H1 (cell line): ENCODE measurements around the gene PPP3CB. TPM values are rescaled to one million over a fixed set of nuclear protein-coding genes. Genes with fewer than 3 reads are reported as not detected.

ENCODE experiments used
- CTCF ChIA-PET: fragments of 300-600 bp; sonication (Branson Sonifier 250); formaldehyde crosslinking; loops from one replicate; lab custom pipeline; 2021; ENCODE audit not compliant: partially characterized antibody; lab: Charles Lee
- POLR2A ChIA-PET: fragments of 300-600 bp; sonication (Branson Sonifier 250); formaldehyde crosslinking; loops from one replicate; lab custom pipeline; 2021; ENCODE audit warnings: inconsistent platforms; ENCODE audit not compliant: partially characterized antibody; lab: Charles Lee
- DNase-seq, 2 experiments: peaks; one replicate each; pipeline versions ENCODE4 v3.0.0 to v3.0.0-alpha.2; 2010 to 2022; ENCODE audit warnings: low spot score in 2 of 2, low read depth in 1 of 2, mixed read lengths in 1 of 2
- FAIRE-seq: peaks from 2 replicates; lab custom pipeline; 2011; peaks lifted over from hg19 to GRCh38; lab: Jason Lieb, UNC
- H2AFZ ChIP-seq: 2 replicates; pipeline ENCODE4 v1.8.1; 2012; ENCODE audit warnings: low read length, inconsistent platforms
- H2AK5ac ChIP-seq: 2 replicates; pipeline ENCODE4 v1.6.1; 2013; ENCODE audit warnings: low read depth, low read length
- H2BK120ac ChIP-seq: replicated peaks from 2 replicates; pipeline ENCODE3; 2013; ENCODE audit warnings: low read depth, low read length, inconsistent platforms
- H2BK12ac ChIP-seq: 2 replicates; pipeline ENCODE4 v1.6.1; 2013; ENCODE audit warnings: low read depth, low read length
- H2BK15ac ChIP-seq: 2 replicates; pipeline ENCODE4 v1.6.1; 2013; ENCODE audit warnings: low read length
- H2BK20ac ChIP-seq: 2 replicates; pipeline ENCODE4 v1.6.1; 2013; ENCODE audit warnings: low read length
- H2BK5ac ChIP-seq: 2 replicates; pipeline ENCODE4 v1.6.1; 2013; ENCODE audit warnings: low read depth, low read length
- H3K14ac ChIP-seq: 2 replicates; pipeline ENCODE4 v1.6.1; 2013; ENCODE audit warnings: inconsistent platforms; ENCODE audit not compliant: insufficient read length
- H3K18ac ChIP-seq: 2 replicates; pipeline ENCODE4 v1.6.1; 2013; ENCODE audit warnings: low read length; ENCODE audit errors: extremely low read depth
- H3K23ac ChIP-seq: 2 replicates; pipeline ENCODE4 v1.6.1; 2013; ENCODE audit warnings: inconsistent platforms; ENCODE audit not compliant: insufficient read length
- H3K23me2 ChIP-seq: 2 replicates; pipeline ENCODE4 v1.6.1; 2013; ENCODE audit warnings: low read depth, low read length
- H3K27ac ChIP-seq: 2 replicates; pipeline ENCODE4 v1.6.1; 2011; ENCODE audit warnings: low read depth, low read length, inconsistent platforms
- H3K27me3 ChIP-seq, 4 experiments: replicated peaks in 1 of 4; 1 replicate in 1 of 4; 2 replicates in 3 of 4; pipeline versions ENCODE4 v1.6.1 to v1.8.1; 2011 to 2013; ENCODE audit warnings: low read length in 3 of 4, mild to moderate bottlenecking in 3 of 4, inconsistent platforms in 2 of 4, mixed read lengths in 2 of 4, moderate library complexity in 1 of 4; ENCODE audit not compliant: control insufficient read depth in 3 of 4, insufficient read depth in 3 of 4; ENCODE audit errors: extremely low read depth in 1 of 4
- H3K36me3 ChIP-seq, 4 experiments: 2 replicates each; pipeline versions ENCODE4 v1.6.1 to v1.8.1; 2011 to 2013; ENCODE audit warnings: mild to moderate bottlenecking in 4 of 4, low read length in 3 of 4, moderate library complexity in 2 of 4, control low read depth in 1 of 4, inconsistent platforms in 1 of 4; ENCODE audit not compliant: insufficient read depth in 4 of 4, control insufficient read depth in 2 of 4
- H3K4ac ChIP-seq: replicated peaks from 2 replicates; pipeline ENCODE3; 2013; ENCODE audit warnings: low read length, low read depth, mixed read lengths, inconsistent platforms; ENCODE audit not compliant: insufficient read length
- H3K4me1 ChIP-seq, 4 experiments: replicated peaks in 1 of 4; 1 replicate in 1 of 4; 2 replicates in 3 of 4; pipeline versions ENCODE4 v1.6.1 to v1.8.1; 2011 to 2013; ENCODE audit warnings: low read length in 3 of 4, inconsistent platforms in 2 of 4, mixed read lengths in 1 of 4; ENCODE audit not compliant: insufficient read depth in 4 of 4, control insufficient read depth in 3 of 4
- H3K4me2 ChIP-seq, 2 experiments: 2 replicates each; pipeline versions ENCODE4 v1.6.1 to v1.8.1; 2011 to 2013; ENCODE audit warnings: low read depth in 2 of 2, low read length in 2 of 2, control low read depth in 1 of 2, inconsistent platforms in 1 of 2, mild to moderate bottlenecking in 1 of 2; ENCODE audit not compliant: insufficient read depth in 1 of 2
- H3K4me3 ChIP-seq, 4 experiments: fragments of 200-600, 300-600 bp in 1 of 4; sonication (generic), shearing (Covaris generic), sonication (Bioruptor Twin) in 1 of 4; 2 replicates each; pipeline versions ENCODE4 v1.5.1 to v1.8.1; 2011 to 2016; ENCODE audit warnings: low read length in 4 of 4, low read depth in 3 of 4, control low read depth in 2 of 4, inconsistent platforms in 2 of 4, mild to moderate bottlenecking in 2 of 4, mixed read lengths in 1 of 4, moderate library complexity in 1 of 4; ENCODE audit not compliant: insufficient read depth in 2 of 4; ENCODE audit errors: extremely low read depth in 1 of 4
- H3K56ac ChIP-seq: replicated peaks from 2 replicates; pipeline ENCODE3; 2013; ENCODE audit warnings: low read depth, mild to moderate bottlenecking, mixed read lengths, low read length, inconsistent platforms; ENCODE audit not compliant: insufficient read length
- H3K79me1 ChIP-seq: 2 replicates; pipeline ENCODE4 v1.6.1; 2013; ENCODE audit warnings: low read depth, low read length, control low read depth
- H3K79me2 ChIP-seq, 2 experiments: 2 replicates each; pipeline versions ENCODE4 v1.6.1 to v1.8.1; 2012 to 2013; ENCODE audit warnings: low read length in 2 of 2, mild to moderate bottlenecking in 2 of 2, inconsistent platforms in 1 of 2; ENCODE audit not compliant: insufficient read depth in 2 of 2, control insufficient read depth in 1 of 2
- H3K9ac ChIP-seq, 4 experiments: replicated peaks in 1 of 4; 1 replicate in 1 of 4; 2 replicates in 3 of 4; pipeline versions ENCODE4 v1.6.1 to v1.8.1; 2011 to 2013; ENCODE audit warnings: low read depth in 3 of 4, low read length in 3 of 4, control low read depth in 2 of 4, mild to moderate bottlenecking in 2 of 4, moderate library complexity in 2 of 4, inconsistent platforms in 1 of 4; ENCODE audit errors: extremely low read depth in 1 of 4
- H3K9me3 ChIP-seq, 2 experiments: 2 replicates each; pipeline versions ENCODE4 v1.6.1 to v1.8.1; 2012 to 2013; ENCODE audit warnings: mild to moderate bottlenecking in 2 of 2, moderate library complexity in 2 of 2, control low read depth in 1 of 2, inconsistent platforms in 1 of 2, low read depth in 1 of 2, low read length in 1 of 2, mixed read lengths in 1 of 2; ENCODE audit not compliant: insufficient read depth in 2 of 2
- H4K20me1 ChIP-seq, 2 experiments: replicated peaks in 1 of 2; 2 replicates each; pipeline versions ENCODE3 to v1.8.1; 2011 to 2013; ENCODE audit warnings: inconsistent platforms in 2 of 2, low read length in 2 of 2, mild to moderate bottlenecking in 1 of 2; ENCODE audit not compliant: insufficient read depth in 2 of 2, control insufficient read depth in 1 of 2
- H4K5ac ChIP-seq: 2 replicates; pipeline ENCODE4 v1.6.1; 2013; ENCODE audit warnings: low read length, low read depth, mixed read lengths, inconsistent platforms; ENCODE audit not compliant: insufficient read length
- H4K8ac ChIP-seq: 2 replicates; pipeline ENCODE4 v1.8.0; 2013; ENCODE audit warnings: mild to moderate bottlenecking, moderate library complexity, low read length, inconsistent platforms; ENCODE audit not compliant: insufficient read depth; ENCODE audit errors: extremely low read depth
- H4K91ac ChIP-seq: replicated peaks from 2 replicates; pipeline ENCODE3; 2013; ENCODE audit warnings: low read length, mixed read lengths, inconsistent platforms; ENCODE audit not compliant: insufficient read length
- RAD21 ChIP-seq, 2 experiments: IDR thresholded peaks in 1 of 2; conservative IDR thresholded peaks in 1 of 2; 2 replicates each; pipeline ENCODE4 v1.6.1; 2011; ENCODE audit warnings: low read depth in 2 of 2, low read length in 2 of 2, improper control_type of control experiment in 1 of 2, inconsistent platforms in 1 of 2, mild to moderate bottlenecking in 1 of 2, moderate library complexity in 1 of 2
- SRF ChIP-seq: IDR thresholded peaks from 2 replicates; pipeline ENCODE4 v1.6.1; 2011; ENCODE audit warnings: mild to moderate bottlenecking, low read depth, low read length, moderate library complexity
- WGBS, 2 experiments: shearing (Covaris generic) in 1 of 2; methylation state at CpG; one replicate each; pipeline versions ENCODE4 v1.1.6 to v1.1.7; 2013 to 2015; ENCODE audit warnings: low lambda C conversion rate in 2 of 2, mixed read lengths in 2 of 2, inconsistent platforms in 1 of 2, low coverage in 1 of 2, missing lambda C conversion rate in 1 of 2; ENCODE audit not compliant: insufficient replicate concordance in 2 of 2, insufficient coverage in 1 of 2, insufficient read length in 1 of 2; ENCODE audit errors: extremely low coverage in 1 of 2, missing lambda C conversion rate in 1 of 2; 5-methylcytosine and 5-hydroxymethylcytosine counted together
- polyA plus RNA-seq, 7 experiments: library from polyadenylated mRNA; depleted of rRNA in 3 of 7; stranded (reverse) in 5 of 7; unstranded in 2 of 7; fragments of >200 nt in 5 of 7; fragments of 200-250 nt in 2 of 7; gene quantifications; 1 replicate in 5 of 7; 2 replicates in 1 of 7; 4 replicates in 1 of 7; pipeline versions ENCODE4 v1.2.1 to v1.2.3, GENCODE V29; 2011 to 2013; ENCODE audit warnings: missing spikeins in 2 of 7, mixed read lengths in 2 of 7
- total RNA-seq: library from RNA; stranded (reverse); fragmentation: NEBNext Ultra II Directional; extraction: Animal tissue kit (Norgen Biotek cat#: 25700); gene quantifications from 2 replicates; pipeline ENCODE4 v1.2.1, GENCODE V29; 2021
- TF ChIP-seq, protein P1 (sequence below), 3 experiments: IDR thresholded peaks; 1 replicate in 2 of 3; 2 replicates in 1 of 3; pipeline versions ENCODE4 v1.5.1 to v1.6.1; 2011; ENCODE audit warnings: low read length in 3 of 3, mild to moderate bottlenecking in 3 of 3, inconsistent platforms in 2 of 3, low read depth in 1 of 3, moderate library complexity in 1 of 3; ENCODE audit not compliant: insufficient read depth in 1 of 3; ENCODE audit errors: control extremely low read depth in 1 of 3

Gene PPP3CB
- total and polyA plus RNA-seq, 2 of the 8 experiments (the other 6 are each of a cell fraction or from before 2014, with no cell fraction given): 10.5 to 36.3 TPM

- H3K4me1 ChIP-seq: no peaks in the 10 kb centered on the region
- no peaks in the 10 kb centered on the region for H3K23me2 ChIP-seq
- H2BK120ac ChIP-seq: no peak overlapping the region
- no peak overlapping the region for H4K91ac ChIP-seq
- no peak overlapping the region for H3K27ac ChIP-seq
- no peak overlapping the region for H3K14ac ChIP-seq
- no peak for TF ChIP-seq SRF
- TF ChIP-seq, protein P1, sequence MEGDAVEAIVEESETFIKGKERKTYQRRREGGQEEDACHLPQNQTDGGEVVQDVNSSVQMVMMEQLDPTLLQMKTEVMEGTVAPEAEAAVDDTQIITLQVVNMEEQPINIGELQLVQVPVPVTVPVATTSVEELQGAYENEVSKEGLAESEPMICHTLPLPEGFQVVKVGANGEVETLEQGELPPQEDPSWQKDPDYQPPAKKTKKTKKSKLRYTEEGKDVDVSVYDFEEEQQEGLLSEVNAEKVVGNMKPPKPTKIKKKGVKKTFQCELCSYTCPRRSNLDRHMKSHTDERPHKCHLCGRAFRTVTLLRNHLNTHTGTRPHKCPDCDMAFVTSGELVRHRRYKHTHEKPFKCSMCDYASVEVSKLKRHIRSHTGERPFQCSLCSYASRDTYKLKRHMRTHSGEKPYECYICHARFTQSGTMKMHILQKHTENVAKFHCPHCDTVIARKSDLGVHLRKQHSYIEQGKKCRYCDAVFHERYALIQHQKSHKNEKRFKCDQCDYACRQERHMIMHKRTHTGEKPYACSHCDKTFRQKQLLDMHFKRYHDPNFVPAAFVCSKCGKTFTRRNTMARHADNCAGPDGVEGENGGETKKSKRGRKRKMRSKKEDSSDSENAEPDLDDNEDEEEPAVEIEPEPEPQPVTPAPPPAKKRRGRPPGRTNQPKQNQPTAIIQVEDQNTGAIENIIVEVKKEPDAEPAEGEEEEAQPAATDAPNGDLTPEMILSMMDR (IDR thresholded peaks at IDR 0.05; ENCODE audit: control extremely low read depth in 1 of 3, insufficient read depth in 1 of 3, low read depth in 1 of 3, low read length in 3 of 3): peak; percentile 62 to 67 (median 66)
- TF ChIP-seq RAD21 (IDR thresholded peaks at IDR 0.05 in 1 of 2, conservative IDR thresholded peaks at IDR 0.05 in 1 of 2; ENCODE audit: low read depth in 2 of 2, low read length in 2 of 2): peak; percentile 43 to 48; a peak in 3 of 4 replicates
- CTCF ChIA-PET: interaction anchor here (0.7 to 2.0 kb wide), 8 partner anchors 8 to 256 kb away, joined by 3 to 7 read pairs (median 4); no protein-coding TSS in a partner anchor
- POLR2A ChIA-PET: interaction anchor here (0.9 to 1.4 kb wide), 3 partner anchors 9 to 151 kb away, joined by 3 to 6 read pairs (median 5); partner anchors contain the start of gene DNAJC9
- DNase-seq (peak in 1 of 2 experiments; percentile 67), FAIRE-seq (no peak)
- no peak overlapping the region for H3K4ac ChIP-seq
- no peak overlapping the region for H3K23ac ChIP-seq
- H2BK15ac ChIP-seq: no peak overlapping the region
- H4K8ac ChIP-seq: no peak overlapping the region
- no peak overlapping the region for H3K4me2 ChIP-seq
- no peak overlapping the region for H3K18ac ChIP-seq
- no peak overlapping the region for H2BK20ac ChIP-seq
- no peaks in the 10 kb centered on the region for H3K9me3 ChIP-seq
- H3K4me3 ChIP-seq: no peak overlapping the region
- WGBS, 2 experiments: 84% methylated on average over 6 of the region's 6 CpGs; no CpG with 5 or more reads in 1 of the 2 experiments
- no peak overlapping the region for H2BK12ac ChIP-seq
- H3K9ac ChIP-seq: no peak overlapping the region
- no peaks in the 10 kb centered on the region for H3K79me1 ChIP-seq
- H4K5ac ChIP-seq: no peak overlapping the region
- H2BK5ac ChIP-seq: no peak overlapping the region
- no peaks in the 10 kb centered on the region for H4K20me1 ChIP-seq
- no peak overlapping the region for H2AK5ac ChIP-seq
- H3K79me2 ChIP-seq: peaks cover 0 to 4% of the 10 kb centered on the region in 2 experiments; a peak in 1 of 4 replicates
- H2AFZ ChIP-seq: no peak overlapping the region
- no peaks in the 10 kb centered on the region for H3K27me3 ChIP-seq
- H3K56ac ChIP-seq: no peak overlapping the region
- peaks cover 7 to 27% (median 18%) of the 10 kb centered on the region in 4 experiments for H3K36me3 ChIP-seq
Measured at GRCh38 chr10:73398024-73398423, 97.8 kb downstream of the PPP3CB start.
